ENCODE measurements around the gene MUCL3.

DNA sequence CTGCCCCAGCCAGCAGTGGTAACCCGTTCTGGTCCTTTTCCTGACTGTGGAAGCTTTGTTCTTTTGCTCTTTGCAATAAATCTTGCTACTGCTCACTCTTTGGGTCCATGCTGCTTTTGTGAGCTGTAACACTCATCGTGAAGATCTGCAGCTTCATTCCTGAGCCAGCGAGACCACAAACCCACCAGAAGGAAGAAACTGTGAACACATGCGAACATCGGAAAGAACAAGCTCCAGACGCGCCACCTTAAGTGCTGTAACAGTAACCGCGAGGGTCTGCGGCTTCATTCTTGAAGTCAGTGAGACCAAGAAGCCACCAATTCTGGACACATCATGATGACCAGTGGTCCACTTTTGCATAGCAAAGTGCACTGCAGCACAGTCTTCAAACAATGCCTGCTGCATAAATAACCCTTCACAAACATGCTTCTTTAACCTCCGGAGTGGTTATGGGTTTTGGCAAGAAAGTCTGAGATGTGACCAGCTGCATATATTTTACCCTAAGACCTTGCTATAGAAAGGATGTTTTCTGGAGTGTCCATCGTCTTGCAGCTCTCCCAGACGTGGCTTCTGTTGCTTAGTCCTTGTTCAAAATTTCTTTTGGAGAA is 60.6 kb downstream of the MUCL3 start:
- TF ChIP-seq, protein P1, sequence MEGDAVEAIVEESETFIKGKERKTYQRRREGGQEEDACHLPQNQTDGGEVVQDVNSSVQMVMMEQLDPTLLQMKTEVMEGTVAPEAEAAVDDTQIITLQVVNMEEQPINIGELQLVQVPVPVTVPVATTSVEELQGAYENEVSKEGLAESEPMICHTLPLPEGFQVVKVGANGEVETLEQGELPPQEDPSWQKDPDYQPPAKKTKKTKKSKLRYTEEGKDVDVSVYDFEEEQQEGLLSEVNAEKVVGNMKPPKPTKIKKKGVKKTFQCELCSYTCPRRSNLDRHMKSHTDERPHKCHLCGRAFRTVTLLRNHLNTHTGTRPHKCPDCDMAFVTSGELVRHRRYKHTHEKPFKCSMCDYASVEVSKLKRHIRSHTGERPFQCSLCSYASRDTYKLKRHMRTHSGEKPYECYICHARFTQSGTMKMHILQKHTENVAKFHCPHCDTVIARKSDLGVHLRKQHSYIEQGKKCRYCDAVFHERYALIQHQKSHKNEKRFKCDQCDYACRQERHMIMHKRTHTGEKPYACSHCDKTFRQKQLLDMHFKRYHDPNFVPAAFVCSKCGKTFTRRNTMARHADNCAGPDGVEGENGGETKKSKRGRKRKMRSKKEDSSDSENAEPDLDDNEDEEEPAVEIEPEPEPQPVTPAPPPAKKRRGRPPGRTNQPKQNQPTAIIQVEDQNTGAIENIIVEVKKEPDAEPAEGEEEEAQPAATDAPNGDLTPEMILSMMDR (IDR thresholded peaks at IDR 0.05; ENCODE audit: low read length): no peak
- no peak for TF ChIP-seq EZH2 (IDR thresholded peaks at IDR 0.05; ENCODE audit: borderline replicate concordance, low read length)
